Progenitor cell of endocrine pancreas (in vitro differentiated cells): ENCODE data around the gene BCS1L. TPM values are rescaled to one million over a fixed set of nuclear protein-coding genes. Genes with fewer than 3 reads are reported as not detected.

Experiments used
- DNase-seq: peaks from one replicate; pipeline ENCODE4 v3.0.0; 2021; ENCODE audit warnings: low spot score; ENCODE audit not compliant: unreplicated experiment
- H3K27ac Mint-ChIP-seq: 2 replicates; pipeline ENCODE4 v1.8.0; 2021; ENCODE audit warnings: mild to moderate bottlenecking, moderate library complexity, mixed read lengths
- H3K27me3 Mint-ChIP-seq: 2 replicates; pipeline ENCODE4 v1.8.0; 2021; ENCODE audit warnings: mixed read lengths
- H3K36me3 Mint-ChIP-seq: 2 replicates; pipeline ENCODE4 v1.8.0; 2022; ENCODE audit warnings: mixed read lengths; ENCODE audit not compliant: insufficient read depth
- H3K4me1 Mint-ChIP-seq: 2 replicates; pipeline ENCODE4 v1.8.0; 2021; ENCODE audit warnings: low read depth, mixed read lengths
- H3K4me3 Mint-ChIP-seq: 2 replicates; pipeline ENCODE4 v1.8.0; 2021; ENCODE audit warnings: low read depth, mild to moderate bottlenecking, moderate library complexity, mixed read lengths
- H3K9me3 Mint-ChIP-seq: 2 replicates; pipeline ENCODE4 v1.8.0; 2021; ENCODE audit warnings: low read depth, mixed read lengths
- total RNA-seq: library from RNA; stranded (reverse); gene quantifications from 2 replicates; pipeline ENCODE4 v1.2.1, GENCODE V29; 2021
- TF ChIP-seq, protein P1 (sequence below): fragments of 200-600 bp; sonication (generic); IDR thresholded peaks from one replicate; pipeline ENCODE4 v1.5.0; 2021; ENCODE audit warnings: antibody characterized with exemption, mild to moderate bottlenecking; ENCODE audit not compliant: unreplicated experiment

Gene BCS1L
- total RNA-seq, 1 donor from 2014 or later, result 49.9 TPM

DNA sequence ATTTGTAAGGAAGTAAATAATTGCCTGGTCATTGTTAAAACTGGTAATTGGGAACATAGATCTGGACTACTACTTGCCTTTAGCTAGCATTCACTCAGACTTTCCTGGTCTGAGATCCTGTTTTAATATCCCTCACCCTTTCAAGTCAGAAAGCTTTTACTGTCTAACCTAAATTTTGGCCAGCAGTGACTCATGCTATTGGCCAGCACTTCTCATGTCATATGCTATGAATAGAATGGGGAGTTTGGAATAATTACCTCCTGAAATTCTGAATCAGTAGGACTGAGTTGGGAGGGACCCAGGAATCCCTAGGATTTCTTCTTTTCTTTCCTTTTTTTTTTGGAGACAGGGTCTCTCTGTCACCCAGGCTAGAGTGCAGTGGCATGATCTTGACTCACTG is 31.8 kb downstream of the BCS1L start:
- H3K27me3 Mint-ChIP-seq, result no peaks in the 10 kb centered on the region
- no peak overlapping the region for H3K27ac Mint-ChIP-seq
- TF ChIP-seq, protein P1, sequence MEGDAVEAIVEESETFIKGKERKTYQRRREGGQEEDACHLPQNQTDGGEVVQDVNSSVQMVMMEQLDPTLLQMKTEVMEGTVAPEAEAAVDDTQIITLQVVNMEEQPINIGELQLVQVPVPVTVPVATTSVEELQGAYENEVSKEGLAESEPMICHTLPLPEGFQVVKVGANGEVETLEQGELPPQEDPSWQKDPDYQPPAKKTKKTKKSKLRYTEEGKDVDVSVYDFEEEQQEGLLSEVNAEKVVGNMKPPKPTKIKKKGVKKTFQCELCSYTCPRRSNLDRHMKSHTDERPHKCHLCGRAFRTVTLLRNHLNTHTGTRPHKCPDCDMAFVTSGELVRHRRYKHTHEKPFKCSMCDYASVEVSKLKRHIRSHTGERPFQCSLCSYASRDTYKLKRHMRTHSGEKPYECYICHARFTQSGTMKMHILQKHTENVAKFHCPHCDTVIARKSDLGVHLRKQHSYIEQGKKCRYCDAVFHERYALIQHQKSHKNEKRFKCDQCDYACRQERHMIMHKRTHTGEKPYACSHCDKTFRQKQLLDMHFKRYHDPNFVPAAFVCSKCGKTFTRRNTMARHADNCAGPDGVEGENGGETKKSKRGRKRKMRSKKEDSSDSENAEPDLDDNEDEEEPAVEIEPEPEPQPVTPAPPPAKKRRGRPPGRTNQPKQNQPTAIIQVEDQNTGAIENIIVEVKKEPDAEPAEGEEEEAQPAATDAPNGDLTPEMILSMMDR, result no peak
- no peak for DNase-seq
- H3K4me3 Mint-ChIP-seq, result no peak overlapping the region
- peaks cover 16% of the 10 kb centered on the region for H3K36me3 Mint-ChIP-seq
- H3K4me1 Mint-ChIP-seq, result peaks cover 3% of the 10 kb centered on the region
- no peaks in the 10 kb centered on the region for H3K9me3 Mint-ChIP-seq

DNA sequence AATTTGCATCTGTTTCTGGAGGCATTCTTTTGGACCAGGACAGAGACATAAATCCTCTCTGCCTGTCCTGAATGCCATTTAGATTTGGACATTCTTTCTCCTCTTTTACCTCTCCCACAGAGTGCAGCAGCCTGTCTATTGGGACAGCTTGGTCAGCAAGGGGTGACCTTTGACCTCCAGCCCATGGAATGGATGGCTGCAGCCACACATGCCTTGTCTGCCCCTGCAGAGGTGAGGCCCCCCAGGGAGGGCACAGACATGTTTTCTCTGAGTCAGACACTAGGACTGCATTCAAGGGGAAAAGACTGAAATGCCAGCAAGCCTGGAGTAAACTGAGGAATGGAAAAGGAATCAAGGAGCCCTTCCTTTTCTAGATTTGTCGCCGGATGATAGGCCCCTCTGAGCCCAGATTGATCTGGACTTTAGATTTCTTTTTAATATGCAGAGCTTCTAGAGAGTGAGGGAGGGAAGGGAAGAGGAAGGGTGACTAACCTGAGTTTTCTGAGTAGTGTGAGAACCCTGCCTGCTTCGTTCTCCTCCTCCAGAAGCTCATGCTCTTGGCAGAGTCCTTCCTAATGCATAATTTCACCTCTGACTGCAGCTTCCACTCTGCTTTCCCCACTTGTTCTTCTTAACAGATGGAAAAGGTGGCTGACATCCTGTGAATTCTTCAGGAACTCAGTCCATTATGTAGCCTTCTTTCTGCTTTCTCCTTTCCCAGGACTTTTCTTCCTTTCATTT is 35.1 kb downstream of the BCS1L start:
- TF ChIP-seq, protein P1, result no peak
- H3K4me1 Mint-ChIP-seq, result no peaks in the 10 kb centered on the region
- peaks cover 17% of the 10 kb centered on the region for H3K36me3 Mint-ChIP-seq
- H3K9me3 Mint-ChIP-seq, result no peaks in the 10 kb centered on the region
- no peak for DNase-seq
- no peak overlapping the region for H3K4me3 Mint-ChIP-seq
- no peak overlapping the region for H3K27ac Mint-ChIP-seq
- H3K27me3 Mint-ChIP-seq, result no peaks in the 10 kb centered on the region

DNA sequence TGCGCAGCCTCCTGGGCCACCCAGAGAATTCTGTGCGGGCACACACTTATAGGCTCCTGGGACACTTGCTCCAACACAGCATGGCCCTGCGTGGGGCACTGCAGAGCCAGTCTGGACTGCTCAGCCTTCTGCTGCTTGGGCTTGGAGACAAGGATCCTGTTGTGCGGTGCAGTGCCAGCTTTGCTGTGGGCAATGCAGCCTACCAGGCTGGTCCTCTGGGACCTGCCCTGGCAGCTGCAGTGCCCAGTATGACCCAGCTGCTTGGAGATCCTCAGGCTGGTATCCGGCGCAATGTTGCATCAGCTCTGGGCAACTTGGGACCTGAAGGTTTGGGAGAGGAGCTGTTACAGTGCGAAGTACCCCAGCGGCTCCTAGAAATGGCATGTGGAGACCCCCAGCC is 39.4 kb downstream of the BCS1L start:
- TF ChIP-seq, protein P1, result no peak
- Mint-ChIP-seq H3K36me3 (peaks cover 15% of the 10 kb centered on the region), H3K4me1 (no peaks in the 10 kb centered on the region), H3K4me3 (no peak overlapping the region), H3K9me3 (no peaks in the 10 kb centered on the region), H3K27ac (peak overlapping the region; percentile 77), H3K27me3 (no peaks in the 10 kb centered on the region)
- no peak for DNase-seq

DNA sequence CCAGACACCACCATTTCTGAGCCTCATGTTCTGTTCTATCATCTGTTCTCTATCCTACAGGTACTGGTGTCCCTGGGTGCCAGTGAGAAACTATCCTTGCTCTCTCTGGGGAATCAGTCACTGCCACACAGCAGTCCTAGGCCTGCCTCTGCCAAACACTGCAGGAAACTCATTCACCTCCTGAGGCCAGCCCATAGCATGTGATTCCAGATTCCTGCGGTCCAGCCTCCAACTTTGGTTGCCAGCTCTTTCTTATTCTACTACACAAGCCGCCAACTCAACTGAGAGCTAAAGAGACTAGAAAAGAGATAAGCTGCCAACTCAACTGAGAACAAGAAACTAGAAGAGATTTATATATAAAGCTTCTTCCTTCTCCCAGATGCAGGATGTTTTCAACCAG is 42.3 kb downstream of the BCS1L start:
- Mint-ChIP-seq H3K27ac (no peak overlapping the region), H3K4me3 (no peak overlapping the region), H3K27me3 (no peaks in the 10 kb centered on the region), H3K4me1 (no peaks in the 10 kb centered on the region), H3K9me3 (no peaks in the 10 kb centered on the region), H3K36me3 (peaks cover 13% of the 10 kb centered on the region)
- DNase-seq, result no peak
- TF ChIP-seq, protein P1, result no peak

DNA sequence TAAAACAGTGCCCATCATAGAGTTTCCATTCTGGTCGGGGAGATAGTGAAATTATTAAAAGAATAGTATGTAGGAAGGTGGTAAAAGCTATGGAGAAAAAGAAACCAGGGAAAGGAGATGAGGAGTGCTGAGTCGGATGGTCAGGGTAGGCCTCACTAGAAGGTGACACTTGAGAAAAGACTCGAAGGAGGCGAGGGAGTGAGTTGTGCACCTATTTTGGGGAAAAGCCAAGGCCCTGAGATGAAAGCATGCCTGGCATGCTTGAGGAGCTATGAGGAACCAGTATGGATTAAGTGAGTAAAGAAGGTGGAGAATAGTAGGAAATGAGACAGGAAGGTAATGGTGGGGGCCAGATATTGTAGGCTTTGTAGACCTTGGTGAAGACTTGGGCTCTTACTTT is 43.9 kb downstream of the BCS1L start:
- DNase-seq, result no peak
- TF ChIP-seq, protein P1, result no peak

More for the DNA sequence above, 43.9 kb downstream of the BCS1L start:
- H3K36me3 Mint-ChIP-seq, result peaks cover 10% of the 10 kb centered on the region
- no peak overlapping the region for H3K4me3 Mint-ChIP-seq
- H3K27me3 Mint-ChIP-seq, result no peaks in the 10 kb centered on the region
- no peaks in the 10 kb centered on the region for H3K9me3 Mint-ChIP-seq
- no peak overlapping the region for H3K27ac Mint-ChIP-seq
- H3K4me1 Mint-ChIP-seq, result no peaks in the 10 kb centered on the region
